SK-N-SH (cell line): ENCODE results near the gene FAM174B.

Experiments
- GABPA ChIP-seq: IDR thresholded peaks from 2 replicates; pipeline ENCODE4 v1.4.0; 2012; ENCODE audit warnings: low read depth, mild to moderate bottlenecking
- MEF2A ChIP-seq: IDR thresholded peaks from 2 replicates; pipeline ENCODE4 v1.4.0; 2012; ENCODE audit warnings: low read depth, borderline replicate concordance
- SIN3A ChIP-seq: IDR thresholded peaks from 2 replicates; pipeline ENCODE4 v1.6.1; 2012; ENCODE audit warnings: low read depth, mild to moderate bottlenecking, low read length, moderate library complexity, borderline replicate concordance
- TF ChIP-seq, protein P1 (sequence below): fragments of 200-600 bp; sonication (generic); IDR thresholded peaks from 2 replicates; pipeline ENCODE4 v1.6.1; 2017; ENCODE audit warnings: antibody characterized with exemption, mild to moderate bottlenecking, moderate library complexity

DNA sequence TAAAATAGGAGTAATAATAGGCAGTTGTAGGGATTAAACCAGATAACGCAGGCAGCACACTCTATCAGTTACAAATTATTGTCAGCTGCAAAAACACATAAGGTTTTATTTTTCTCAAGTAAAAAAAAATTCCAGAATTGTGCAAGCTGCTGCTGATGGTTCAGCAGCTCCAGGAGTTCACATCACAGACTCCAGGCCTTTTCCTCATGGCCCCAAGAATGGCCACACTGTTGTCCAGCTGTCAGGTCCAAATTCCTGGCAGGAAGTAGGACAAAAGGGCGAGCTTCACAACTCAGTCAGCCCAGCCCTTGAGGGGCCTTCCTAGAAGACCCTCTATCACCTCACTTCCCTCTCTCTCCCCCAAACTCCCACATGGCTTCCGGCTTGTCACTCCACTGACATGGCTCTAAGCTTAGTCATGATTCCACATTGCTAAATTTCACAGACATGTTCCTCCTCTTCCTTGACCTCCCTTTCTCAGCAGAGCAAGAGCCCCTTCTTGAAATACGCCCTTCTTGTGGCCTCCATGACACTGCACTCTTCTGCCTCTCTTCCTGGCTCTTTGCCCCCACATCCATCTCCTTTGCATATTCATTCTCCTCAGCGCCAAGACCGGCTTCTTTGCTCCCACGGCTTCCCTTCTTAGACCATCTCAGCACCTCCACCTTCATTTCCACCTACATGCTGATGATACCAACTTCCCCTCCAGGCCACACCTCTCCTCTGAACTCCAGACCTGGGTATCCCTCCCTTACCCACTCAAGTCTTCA is 27.4 kb upstream of the FAM174B start:
- TF ChIP-seq, protein P1, sequence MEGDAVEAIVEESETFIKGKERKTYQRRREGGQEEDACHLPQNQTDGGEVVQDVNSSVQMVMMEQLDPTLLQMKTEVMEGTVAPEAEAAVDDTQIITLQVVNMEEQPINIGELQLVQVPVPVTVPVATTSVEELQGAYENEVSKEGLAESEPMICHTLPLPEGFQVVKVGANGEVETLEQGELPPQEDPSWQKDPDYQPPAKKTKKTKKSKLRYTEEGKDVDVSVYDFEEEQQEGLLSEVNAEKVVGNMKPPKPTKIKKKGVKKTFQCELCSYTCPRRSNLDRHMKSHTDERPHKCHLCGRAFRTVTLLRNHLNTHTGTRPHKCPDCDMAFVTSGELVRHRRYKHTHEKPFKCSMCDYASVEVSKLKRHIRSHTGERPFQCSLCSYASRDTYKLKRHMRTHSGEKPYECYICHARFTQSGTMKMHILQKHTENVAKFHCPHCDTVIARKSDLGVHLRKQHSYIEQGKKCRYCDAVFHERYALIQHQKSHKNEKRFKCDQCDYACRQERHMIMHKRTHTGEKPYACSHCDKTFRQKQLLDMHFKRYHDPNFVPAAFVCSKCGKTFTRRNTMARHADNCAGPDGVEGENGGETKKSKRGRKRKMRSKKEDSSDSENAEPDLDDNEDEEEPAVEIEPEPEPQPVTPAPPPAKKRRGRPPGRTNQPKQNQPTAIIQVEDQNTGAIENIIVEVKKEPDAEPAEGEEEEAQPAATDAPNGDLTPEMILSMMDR, result no peak
- TF ChIP-seq SIN3A, result no peak
- no peak for TF ChIP-seq GABPA
- TF ChIP-seq MEF2A, result no peak
